ENCODE measurements around the gene PSMC1. TPM values are rescaled to one million over a fixed set of nuclear protein-coding genes. Genes with fewer than 3 reads are reported as not detected.
A peak's percentile ranks its signal among the peaks of the same experiment; 100 is the strongest.

PSMC1 gene
- total RNA-seq, 2 experiments from 2014 or later: 75.8 to 80.3 TPM

- Histone ChIP-seq H3K9me3 (ENCODE audit: control insufficient read depth in 1 of 2, insufficient read depth in 1 of 2, low read length in 2 of 2) (no peaks in the 10 kb centered on the region), H3K27ac (ENCODE audit: low read depth in 1 of 2, low read length in 2 of 2) (no peak overlapping the region), H3K27me3 (ENCODE audit: control insufficient read depth in 1 of 2, insufficient read depth in 2 of 2, low read length in 2 of 2) (no peaks in the 10 kb centered on the region), H3K36me3 (ENCODE audit: insufficient read depth, low read length) (peaks cover 64% of the 10 kb centered on the region), H3K4me3 (ENCODE audit: low read length) (no peak overlapping the region), H3K4me1 (ENCODE audit: insufficient read depth, low read length) (no peaks in the 10 kb centered on the region)
- Mint-ChIP-seq H3K9me3 (no peaks in the 10 kb centered on the region), H3K4me3 (no peak overlapping the region), H3K27ac (no peak overlapping the region), H3K27me3 (no peaks in the 10 kb centered on the region), H3K4me1 (ENCODE audit: low read depth) (no peaks in the 10 kb centered on the region), H3K36me3 (ENCODE audit: low read depth) (peaks cover 87% of the 10 kb centered on the region)
- CTCF ChIA-PET: no interaction called here
- ATAC-seq (ENCODE audit: poor library complexity) (no peak), DNase-seq (peak in 2 of 14 experiments; percentile 27 to 31)
- intact Hi-C loops (cut with DNase I, micrococcal nuclease): no loop called here
- no peak for TF ChIP-seq CTCF (IDR thresholded peaks at IDR 0.05)
- POLR2A ChIA-PET: no interaction called here
Measured at GRCh38 chr14:90294872-90295271, 38.5 kb downstream of the PSMC1 start.

- TF ChIP-seq CTCF (IDR thresholded peaks at IDR 0.05): no peak
- Histone ChIP-seq H3K27ac (ENCODE audit: low read depth in 1 of 2, low read length in 2 of 2) (no peak overlapping the region), H3K36me3 (ENCODE audit: insufficient read depth, low read length) (peaks cover 59% of the 10 kb centered on the region), H3K27me3 (ENCODE audit: control insufficient read depth in 1 of 2, insufficient read depth in 2 of 2, low read length in 2 of 2) (no peaks in the 10 kb centered on the region), H3K4me1 (ENCODE audit: insufficient read depth, low read length) (peaks cover 2% of the 10 kb centered on the region), H3K9me3 (ENCODE audit: control insufficient read depth in 1 of 2, insufficient read depth in 1 of 2, low read length in 2 of 2) (no peaks in the 10 kb centered on the region), H3K4me3 (ENCODE audit: low read length) (no peak overlapping the region)
- CTCF ChIA-PET: no interaction called here
- no peaks in the 10 kb centered on the region for H3K27me3 Mint-ChIP-seq
- H3K4me1 Mint-ChIP-seq (ENCODE audit: low read depth): peaks cover 8% of the 10 kb centered on the region
- DNase-seq: peak in 1 of 14 experiments; percentile 32
- H3K36me3 Mint-ChIP-seq (ENCODE audit: low read depth): peaks cover 87% of the 10 kb centered on the region
- H3K9me3 Mint-ChIP-seq: no peaks in the 10 kb centered on the region
- ATAC-seq (ENCODE audit: poor library complexity): no peak
- POLR2A ChIA-PET: no interaction called here
- intact Hi-C loops (cut with DNase I, micrococcal nuclease): no loop called here
- H3K27ac Mint-ChIP-seq: no peak overlapping the region
- no peak overlapping the region for H3K4me3 Mint-ChIP-seq
Measured at GRCh38 chr14:90295870-90296516, 39.6 kb downstream of the PSMC1 start.

- ChIA-PET POLR2A (no interaction called here), CTCF (no interaction called here)
- Histone ChIP-seq H3K9me3 (ENCODE audit: control insufficient read depth in 1 of 2, insufficient read depth in 1 of 2, low read length in 2 of 2) (no peaks in the 10 kb centered on the region), H3K27me3 (ENCODE audit: control insufficient read depth in 1 of 2, insufficient read depth in 2 of 2, low read length in 2 of 2) (no peaks in the 10 kb centered on the region), H3K36me3 (ENCODE audit: insufficient read depth, low read length) (peaks cover 57% of the 10 kb centered on the region), H3K4me3 (ENCODE audit: low read length) (no peak overlapping the region), H3K27ac (ENCODE audit: low read depth in 1 of 2, low read length in 2 of 2) (no peak overlapping the region), H3K4me1 (ENCODE audit: insufficient read depth, low read length) (peaks cover 5% of the 10 kb centered on the region)
- Mint-ChIP-seq H3K4me1 (ENCODE audit: low read depth) (peaks cover 13% of the 10 kb centered on the region), H3K9me3 (no peaks in the 10 kb centered on the region), H3K36me3 (ENCODE audit: low read depth) (peaks cover 87% of the 10 kb centered on the region), H3K4me3 (no peak overlapping the region), H3K27me3 (no peaks in the 10 kb centered on the region), H3K27ac (no peak overlapping the region)
- no peak for TF ChIP-seq CTCF (IDR thresholded peaks at IDR 0.05)
- ATAC-seq (ENCODE audit: poor library complexity): no peak
- DNase-seq: peak in 1 of 14 experiments; percentile 16
- intact Hi-C loops (cut with DNase I, micrococcal nuclease): no loop called here
Measured at GRCh38 chr14:90296641-90297040, 40.3 kb downstream of the PSMC1 start.
